22Rv1 (cell line): Measurements from ENCODE around the gene WBP2.
A peak's percentile ranks its signal among the peaks of the same experiment; 100 is the strongest.

Experiments used
- H3K27ac ChIP-seq: fragments of 450-650 bp; 2 replicates; pipeline ENCODE4 v1.5.1; 2017
- ZFX ChIP-seq: fragments of 450-650 bp; IDR thresholded peaks from 2 replicates; pipeline ENCODE4 v1.6.1; 2017; ENCODE audit warnings: antibody characterized with exemption, borderline replicate concordance
- TF ChIP-seq, protein P1 (sequence below): fragments of 450-650 bp; IDR thresholded peaks from 2 replicates; pipeline ENCODE4 v1.5.1; 2017; ENCODE audit warnings: mild to moderate bottlenecking

Gene WBP2

DNA sequence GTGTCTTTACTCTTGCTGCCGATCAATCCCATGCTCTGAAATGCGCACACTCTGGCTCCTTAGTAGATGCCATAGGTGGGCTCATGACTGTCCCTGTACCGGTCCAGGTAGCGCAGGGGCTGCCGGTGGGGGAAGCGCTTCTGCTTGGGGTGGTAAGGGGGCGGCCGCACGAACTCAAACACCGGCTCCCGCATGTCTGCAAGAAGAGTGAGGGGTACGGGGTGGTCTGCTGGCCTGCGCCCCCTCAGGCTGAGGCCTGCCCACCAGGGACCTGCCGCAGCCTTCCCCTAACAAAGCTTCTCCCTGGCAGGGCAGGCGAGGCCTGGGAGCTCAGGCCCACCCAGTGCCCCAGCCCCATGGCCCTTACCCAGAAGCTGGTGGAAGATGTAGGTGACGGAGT lies 43.7 kb upstream of the WBP2 start:
- H3K27ac ChIP-seq: no peak overlapping the region; the same call in 1 of the 2 replicates

DNA sequence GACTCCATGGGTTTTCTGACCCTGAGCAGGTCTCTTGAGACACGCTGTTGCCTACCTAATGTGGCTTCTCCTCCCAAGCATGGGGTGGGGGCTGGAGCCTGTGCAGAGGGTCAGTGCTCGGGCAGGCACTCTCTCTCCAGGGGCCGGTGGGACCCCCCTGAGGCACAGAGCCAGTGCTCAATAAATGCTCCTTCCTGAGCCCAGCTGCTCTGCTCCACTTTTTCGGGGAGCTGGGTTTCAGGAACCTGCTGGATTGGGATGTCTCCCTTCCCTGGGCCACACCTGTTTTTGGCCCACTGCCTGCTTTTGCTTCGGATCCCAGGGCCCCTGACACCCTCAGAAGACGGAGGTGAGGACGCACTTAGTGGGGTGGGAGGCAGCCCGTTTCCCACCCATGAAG lies 42.9 kb upstream of the WBP2 start:
- TF ChIP-seq ZFX: no peak
- TF ChIP-seq, protein P1, sequence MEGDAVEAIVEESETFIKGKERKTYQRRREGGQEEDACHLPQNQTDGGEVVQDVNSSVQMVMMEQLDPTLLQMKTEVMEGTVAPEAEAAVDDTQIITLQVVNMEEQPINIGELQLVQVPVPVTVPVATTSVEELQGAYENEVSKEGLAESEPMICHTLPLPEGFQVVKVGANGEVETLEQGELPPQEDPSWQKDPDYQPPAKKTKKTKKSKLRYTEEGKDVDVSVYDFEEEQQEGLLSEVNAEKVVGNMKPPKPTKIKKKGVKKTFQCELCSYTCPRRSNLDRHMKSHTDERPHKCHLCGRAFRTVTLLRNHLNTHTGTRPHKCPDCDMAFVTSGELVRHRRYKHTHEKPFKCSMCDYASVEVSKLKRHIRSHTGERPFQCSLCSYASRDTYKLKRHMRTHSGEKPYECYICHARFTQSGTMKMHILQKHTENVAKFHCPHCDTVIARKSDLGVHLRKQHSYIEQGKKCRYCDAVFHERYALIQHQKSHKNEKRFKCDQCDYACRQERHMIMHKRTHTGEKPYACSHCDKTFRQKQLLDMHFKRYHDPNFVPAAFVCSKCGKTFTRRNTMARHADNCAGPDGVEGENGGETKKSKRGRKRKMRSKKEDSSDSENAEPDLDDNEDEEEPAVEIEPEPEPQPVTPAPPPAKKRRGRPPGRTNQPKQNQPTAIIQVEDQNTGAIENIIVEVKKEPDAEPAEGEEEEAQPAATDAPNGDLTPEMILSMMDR: no peak
- H3K27ac ChIP-seq: peak overlapping the region; percentile 94

More for the DNA sequence above, 43.7 kb upstream of the WBP2 start:
- TF ChIP-seq ZFX: no peak
- TF ChIP-seq, protein P1: no peak

DNA sequence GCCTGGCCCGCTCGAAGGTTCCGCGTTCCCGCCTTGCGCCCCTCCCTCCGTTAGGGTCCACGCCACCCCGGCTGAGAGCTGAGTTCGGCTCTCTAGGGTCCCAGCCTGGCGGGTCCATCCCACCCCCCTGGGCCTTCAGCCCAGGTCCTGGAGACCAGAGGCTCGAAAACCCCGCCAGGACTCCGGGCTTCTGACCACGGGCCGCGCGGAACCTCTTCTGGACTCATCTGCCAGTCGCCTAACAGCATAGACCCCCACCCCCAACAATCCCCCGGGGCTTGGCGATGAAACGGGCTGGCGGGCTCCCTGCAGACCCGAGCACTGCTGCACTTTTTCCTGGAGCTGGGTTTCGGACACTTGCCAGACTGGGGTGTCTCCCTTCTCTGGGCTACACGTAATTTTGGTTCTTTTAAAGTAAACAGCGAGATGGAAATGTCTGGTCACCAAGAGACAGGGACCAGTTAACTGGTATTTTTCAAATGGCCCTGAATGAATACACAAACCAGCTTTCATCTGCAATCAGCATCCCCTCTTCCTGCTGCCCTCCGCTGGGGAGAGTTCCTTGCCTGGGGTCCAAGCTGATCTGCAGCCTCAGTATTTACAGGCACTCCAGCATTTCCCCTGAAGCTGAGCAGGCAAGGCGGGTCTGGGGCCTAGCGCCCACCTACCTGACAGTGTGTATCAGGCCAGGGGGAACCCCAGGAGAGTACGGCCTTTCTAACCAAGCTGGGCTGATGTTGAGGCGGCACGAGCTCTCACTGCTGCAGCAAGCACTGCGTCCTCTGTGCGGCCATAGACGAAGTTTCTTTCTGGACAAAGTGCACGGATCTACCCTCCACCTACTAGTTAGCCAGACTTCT lies 42.3 kb upstream of the WBP2 start:
- H3K27ac ChIP-seq: peak overlapping the region; percentile 94
- TF ChIP-seq, protein P1: no peak
- TF ChIP-seq ZFX: no peak

- H3K27ac ChIP-seq: peak within 1 kb of the TSS; percentile 94
- TF ChIP-seq, protein P1: peak; percentile 65
- TF ChIP-seq ZFX: no peak
These were observed 41.5 kb upstream of the WBP2 start, which contains the start of gene TRIM65 for GRCh38 chr17:75896415-75897159. TRIM65 (minus strand) TSS chr17:75896951; CDS start chr17:75896937, 14 bp downstream.

DNA sequence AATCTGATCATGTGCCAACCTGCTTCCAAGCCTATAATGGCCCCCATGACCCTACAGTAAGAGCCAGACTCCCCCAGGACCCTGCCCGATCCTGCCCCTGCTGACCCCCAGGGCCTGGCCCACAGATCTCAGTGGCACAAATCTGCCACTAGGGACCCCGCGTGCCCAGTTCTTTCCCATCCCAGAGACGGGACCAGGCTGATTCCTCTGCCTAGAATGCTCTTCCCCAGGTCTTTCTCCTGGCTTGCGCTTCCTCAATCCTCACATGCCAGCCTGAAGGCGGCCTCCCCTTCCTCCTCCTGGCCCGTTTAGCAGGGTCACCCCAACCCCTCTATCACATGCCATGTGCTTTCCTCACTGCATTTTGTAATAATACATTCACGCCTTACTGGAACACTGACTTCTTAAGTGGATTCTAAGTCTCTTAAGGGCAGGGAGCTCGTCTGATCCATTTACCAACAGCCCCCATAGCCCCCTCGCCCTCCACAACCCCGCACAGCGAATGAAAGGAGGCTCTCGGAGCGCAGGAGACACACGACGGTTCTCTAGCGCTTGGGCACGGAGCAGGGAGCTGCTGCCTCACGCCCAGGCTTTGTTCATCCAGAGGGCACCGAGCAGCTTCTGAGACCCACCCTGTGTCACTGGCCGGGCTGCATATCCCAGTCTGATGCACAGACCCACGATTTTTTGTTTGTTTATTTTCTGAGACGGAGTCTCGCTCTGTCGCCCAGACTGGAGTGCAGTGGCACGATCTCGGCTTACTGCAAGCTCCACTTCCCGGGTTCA lies 40.4 kb upstream of the WBP2 start:
- peak overlapping the region; percentile 94 for H3K27ac ChIP-seq
- TF ChIP-seq, protein P1: 0 out of 2 replicates have a peak, but pooled peaks have one; percentile 6
- TF ChIP-seq ZFX: no peak

GRCh38 chr17:75894049-75894733 lies 39.1 kb upstream of the WBP2 start:
- no peak overlapping the region; the same call in 1 of the 2 replicates for H3K27ac ChIP-seq
- TF ChIP-seq, protein P1: no peak
- no peak for TF ChIP-seq ZFX
